CD14-positive monocyte (primary cell): ENCODE data around the gene RUBCN. TPM values are rescaled to one million over a fixed set of nuclear protein-coding genes. Genes with fewer than 3 reads are reported as not detected.
"Not testable (repeated sequence)": the region's sequence is repeated elsewhere in the genome, so short reads cannot be mapped to it uniquely, and the experiment has no call there.

Experiments
- DNase-seq, 3 donors: peaks; one replicate each; pipeline ENCODE4 v3.0.0-alpha.2; 2011 to 2022
- H2AFZ ChIP-seq: 2 replicates; pipeline ENCODE4 v1.6.0; 2012; ENCODE audit warnings: mild to moderate bottlenecking, low read depth, low read length, inconsistent platforms; ENCODE audit not compliant: insufficient read depth, poor library complexity, severe bottlenecking
- H3K27ac ChIP-seq, 2 donors: 1 replicate in 1 of 2; 2 replicates in 1 of 2; pipeline ENCODE4 v1.5.1; 2012 to 2013; ENCODE audit warnings: low read length in 2 of 2, control low read depth in 1 of 2, inconsistent platforms in 1 of 2, low read depth in 1 of 2, mild to moderate bottlenecking in 1 of 2
- H3K27me3 ChIP-seq, 2 donors: one replicate each; pipeline versions ENCODE4 v1.6.0 to v1.6.1; 2011 to 2013; ENCODE audit warnings: low read length in 2 of 2; ENCODE audit not compliant: control insufficient read depth in 2 of 2, insufficient read depth in 2 of 2
- H3K36me3 ChIP-seq, 2 donors: replicated peaks in 1 of 2; 1 replicate in 1 of 2; 2 replicates in 1 of 2; pipeline versions ENCODE4 v1.5.1 to v1.6.1; 2012 to 2013; ENCODE audit warnings: low read length in 2 of 2, control low read depth in 1 of 2, inconsistent platforms in 1 of 2, mild to moderate bottlenecking in 1 of 2; ENCODE audit not compliant: insufficient read depth in 2 of 2, control insufficient read depth in 1 of 2
- H3K4me1 ChIP-seq, 2 donors: 1 replicate in 1 of 2; 2 replicates in 1 of 2; pipeline versions ENCODE4 v1.5.1 to v1.6.1; 2012 to 2013; ENCODE audit warnings: low read length in 2 of 2, control low read depth in 1 of 2, inconsistent platforms in 1 of 2, mild to moderate bottlenecking in 1 of 2, moderate library complexity in 1 of 2; ENCODE audit not compliant: insufficient read depth in 2 of 2, control insufficient read depth in 1 of 2
- H3K4me2 ChIP-seq: replicated peaks from 2 replicates; pipeline ENCODE3; 2012; ENCODE audit warnings: low read length, moderate library complexity, mild to moderate bottlenecking; ENCODE audit not compliant: poor library complexity, severe bottlenecking; ENCODE audit errors: extremely low read depth
- H3K4me3 ChIP-seq, 3 experiments: fragments of 200-600 bp in 1 of 3; sonication (generic) in 1 of 3; replicated peaks in 1 of 3; 1 replicate in 2 of 3; 2 replicates in 1 of 3; pipeline ENCODE4 v1.5.1; 2011 to 2013; ENCODE audit warnings: low read length in 3 of 3, mild to moderate bottlenecking in 3 of 3, control low read depth in 2 of 3, low read depth in 2 of 3, inconsistent platforms in 1 of 3, moderate library complexity in 1 of 3
- H3K79me2 ChIP-seq: 2 replicates; pipeline ENCODE4 v1.6.0; 2012; ENCODE audit warnings: mild to moderate bottlenecking, control low read depth, inconsistent platforms, low read length, moderate library complexity; ENCODE audit not compliant: insufficient read depth
- H3K9ac ChIP-seq: 2 replicates; pipeline ENCODE4 v1.6.0; 2017; ENCODE audit warnings: low read length, mild to moderate bottlenecking; ENCODE audit not compliant: insufficient read depth, poor library complexity, severe bottlenecking
- H3K9me3 ChIP-seq, 2 donors: replicated peaks in 1 of 2; 1 replicate in 1 of 2; 2 replicates in 1 of 2; pipeline versions ENCODE4 v1.5.1 to v1.6.1; 2012 to 2013; ENCODE audit warnings: low read length in 2 of 2, control low read depth in 1 of 2; ENCODE audit not compliant: control insufficient read depth in 1 of 2, insufficient read depth in 1 of 2
- H4K20me1 ChIP-seq: 2 replicates; pipeline ENCODE4 v1.6.0; 2012; ENCODE audit warnings: mild to moderate bottlenecking, low read length, control low read depth, moderate library complexity; ENCODE audit not compliant: insufficient read depth
- H3K27ac Mint-ChIP-seq, 7 donors: one replicate each; pipeline ENCODE4 v1.8.0; 2020; ENCODE audit warnings: mild to moderate bottlenecking in 7 of 7, mixed read lengths in 7 of 7, moderate library complexity in 6 of 7, inconsistent platforms in 2 of 7
- H3K27me3 Mint-ChIP-seq, 3 donors: one replicate each; pipeline ENCODE4 v1.8.0; 2021 to 2022; ENCODE audit warnings: low read depth in 3 of 3, mild to moderate bottlenecking in 3 of 3, mixed read lengths in 3 of 3, moderate library complexity in 3 of 3, inconsistent platforms in 1 of 3
- H3K36me3 Mint-ChIP-seq, 2 donors: one replicate each; pipeline ENCODE4 v1.8.0; 2020; ENCODE audit warnings: mixed read lengths in 2 of 2, inconsistent platforms in 1 of 2, mild to moderate bottlenecking in 1 of 2
- H3K4me1 Mint-ChIP-seq: one replicate; pipeline ENCODE4 v1.8.0; 2020; ENCODE audit warnings: mild to moderate bottlenecking, mixed read lengths
- H3K4me3 Mint-ChIP-seq, 2 donors: one replicate each; pipeline ENCODE4 v1.8.0; 2020; ENCODE audit warnings: mild to moderate bottlenecking in 2 of 2, mixed read lengths in 2 of 2, moderate library complexity in 1 of 2
- H3K9me3 Mint-ChIP-seq, 7 donors: one replicate each; pipeline ENCODE4 v1.8.0; 2020 to 2022; ENCODE audit warnings: mixed read lengths in 7 of 7, mild to moderate bottlenecking in 6 of 7, moderate library complexity in 6 of 7, inconsistent platforms in 2 of 7
- CTCF ChIP-seq: fragments of 200-600 bp; IDR thresholded peaks from one replicate; pipeline ENCODE4 v1.8.0; 2022; ENCODE audit warnings: antibody characterized with exemption, mild to moderate bottlenecking
- WGBS: methylation state at CpG from one replicate; pipeline ENCODE4 v1.1.5; 2013; ENCODE audit warnings: missing lambda C conversion rate; ENCODE audit not compliant: insufficient coverage; 5-methylcytosine and 5-hydroxymethylcytosine counted together
- intact Hi-C, 2 donors: fragments of 100-400 bp; cut with micrococcal nuclease; formaldehyde crosslinking; loops; one replicate each; pipeline versions ENCODE4 v1.15.0 to v1.15.1; 2023
- polyA plus RNA-seq, 3 donors: library from polyadenylated mRNA; depleted of rRNA in 1 of 3; unstranded in 2 of 3; stranded (reverse) in 1 of 3; fragments of 300-500 nt in 2 of 3; fragments of >200 nt in 1 of 3; fragmentation: Illumina TruSeq in 2 of 3; gene quantifications; 1 replicate in 2 of 3; 2 replicates in 1 of 3; pipeline ENCODE4 v1.2.3, GENCODE V29; 2012 to 2021

The RUBCN gene
- polyA plus RNA-seq, 3 donors, result 8.6 to 37.9 (median 13.5) TPM

- Histone ChIP-seq H3K27me3 (no peaks in the 10 kb centered on the region), H4K20me1 (peaks cover 13% of the 10 kb centered on the region), H3K36me3 (peaks cover 14 to 38% of the 10 kb centered on the region in 2 donors), H3K27ac (peak overlapping the region in 1 of 2 donors; percentile 86), H3K4me1 (peaks cover 23 to 30% of the 10 kb centered on the region in 2 donors), H3K4me3 (peak overlapping the region in 1 of 3 experiments; percentile 55), H3K4me2 (peak overlapping the region; percentile 56), H2AFZ (peak overlapping the region; percentile 27), H3K9ac (no peak overlapping the region), H3K9me3 (no peaks in the 10 kb centered on the region), H3K79me2 (peaks cover 31% of the 10 kb centered on the region)
- intact Hi-C loops, result no loop called here
- no peak for TF ChIP-seq CTCF
- Mint-ChIP-seq H3K9me3 (no peaks in the 10 kb centered on the region), H3K27me3 (peaks cover 0 to 2% (median 0%) of the 10 kb centered on the region in 3 donors), H3K27ac (peak overlapping the region; percentile 16 to 97 (median 96)), H3K4me1 (peaks cover 25% of the 10 kb centered on the region), H3K4me3 (peak overlapping the region in 1 of 2 donors; percentile 16), H3K36me3 (peaks cover 43 to 52% of the 10 kb centered on the region in 2 donors)
- WGBS, result 97% methylated on average over 4 of the region's 4 CpGs
- no peak for DNase-seq
Measured at GRCh38 chr3:197713477-197713822, 23.3 kb downstream of the RUBCN start.

- peak; percentile 90 to 96 (median 92) for DNase-seq
- no peaks in the 10 kb centered on the region for H3K9me3 ChIP-seq
- 0% methylated on average over 4 of the region's 9 CpGs for WGBS
- H3K4me1 ChIP-seq, result peaks cover 23 to 30% of the 10 kb centered on the region in 2 donors
- peak overlapping the region; percentile 53 to 89 for H3K4me3 Mint-ChIP-seq
- peaks cover 31% of the 10 kb centered on the region for H3K79me2 ChIP-seq
- H3K4me2 ChIP-seq, result peak overlapping the region; percentile 56
- H3K27ac Mint-ChIP-seq, result peak overlapping the region; percentile 91 to 97 (median 96)
- peak overlapping the region; percentile 40 for H3K9ac ChIP-seq
- intact Hi-C loops, result no loop called here
- peaks cover 0 to 3% (median 0%) of the 10 kb centered on the region in 7 donors for H3K9me3 Mint-ChIP-seq
- peaks cover 10 to 30% of the 10 kb centered on the region in 2 donors for H3K36me3 ChIP-seq
- peaks cover 30 to 41% of the 10 kb centered on the region in 2 donors for H3K36me3 Mint-ChIP-seq
- H3K4me1 Mint-ChIP-seq, result peaks cover 25% of the 10 kb centered on the region
- no peaks in the 10 kb centered on the region for H3K27me3 ChIP-seq
- peaks cover 0 to 2% (median 1%) of the 10 kb centered on the region in 3 donors for H3K27me3 Mint-ChIP-seq
- H2AFZ ChIP-seq, result peak overlapping the region; percentile 51
- peaks cover under 1% of the 10 kb centered on the region for H4K20me1 ChIP-seq
- no peak for TF ChIP-seq CTCF
- peak overlapping the region in 2 of 3 experiments; percentile 55 to 60 for H3K4me3 ChIP-seq
- peak overlapping the region; percentile 49 to 86 for H3K27ac ChIP-seq
Measured at GRCh38 chr3:197711973-197712707, 24.6 kb downstream of the RUBCN start.

GRCh38 chr3:197710965-197711364 is 25.7 kb downstream of the RUBCN start:
- peaks cover 7 to 28% of the 10 kb centered on the region in 2 donors for H3K36me3 ChIP-seq
- H3K27ac ChIP-seq, result peak overlapping the region in 1 of 2 donors; percentile 8
- H3K9me3 Mint-ChIP-seq, H3K4me3 Mint-ChIP-seq, H3K9me3 ChIP-seq, H3K27me3 Mint-ChIP-seq, DNase-seq, intact Hi-C loops, H2AFZ ChIP-seq, H3K4me3 ChIP-seq, H4K20me1 ChIP-seq, H3K27me3 ChIP-seq, H3K4me2 ChIP-seq, H3K9ac ChIP-seq: not testable (repeated sequence)
- H3K36me3 Mint-ChIP-seq, result peaks cover 28 to 40% of the 10 kb centered on the region in 2 donors
- WGBS, result no CpG with 5 or more reads among the region's 5 CpGs
- H3K4me1 ChIP-seq, result peaks cover 23 to 30% of the 10 kb centered on the region in 2 donors
- peaks cover 31% of the 10 kb centered on the region for H3K79me2 ChIP-seq
- peaks cover 25% of the 10 kb centered on the region for H3K4me1 Mint-ChIP-seq
- H3K27ac Mint-ChIP-seq, result peak overlapping the region in 6 of 7 donors; percentile 6 to 91 (median 40)
